ENCODE data around the gene CAV3.

- TF ChIP-seq CTCF (IDR thresholded peaks at IDR 0.05), result no peak
- no peak for TF ChIP-seq POLR2A (IDR thresholded peaks at IDR 0.05)
Measured at GRCh38 chr3:8767256-8767666, 33.7 kb downstream of the CAV3 start.

All from body of pancreas (tissue), 4 donors.